Caco-2 (cell line): Measurements from ENCODE around the gene MGMT. TPM values are rescaled to one million over a fixed set of nuclear protein-coding genes. Genes with fewer than 3 reads are reported as not detected.

Experiments used
- BruUV-seq: library from RNA; stranded (reverse); fragments of 400-500 nt; replicated peaks from 2 replicates; lab custom pipeline; 2021; lab: Mats Ljungman, UMichigan
- CTCF ChIA-PET: fragments of 300-600 bp; sonication (Branson Sonifier 250); formaldehyde crosslinking; loops from one replicate; lab custom pipeline; 2022; ENCODE audit warnings: antibody characterized with exemption; lab: Charles Lee
- POLR2A ChIA-PET: fragments of 300-600 bp; sonication (Branson Sonifier 250); formaldehyde crosslinking; loops from one replicate; lab custom pipeline; 2022; ENCODE audit warnings: antibody characterized with exemption; lab: Charles Lee
- DNase-seq, 2 experiments: peaks; one replicate each; pipeline versions ENCODE4 v3.0.0 to v3.0.0-alpha.2; 2020 to 2022
- H3K27me3 ChIP-seq: replicated peaks from 2 replicates; pipeline ENCODE4 v1.6.0; 2011; ENCODE audit warnings: low read length; ENCODE audit not compliant: control insufficient read depth, insufficient read depth
- H3K36me3 ChIP-seq: 2 replicates; pipeline ENCODE4 v1.5.1; 2011; ENCODE audit warnings: low read length; ENCODE audit not compliant: control insufficient read depth, insufficient read depth
- H3K4me1 ChIP-seq: fragments of 250-450 bp; sonication (Bioruptor Pico); 2 replicates; pipeline ENCODE4 v1.5.1; 2020; ENCODE audit warnings: mild to moderate bottlenecking
- H3K4me3 ChIP-seq: 2 replicates; pipeline ENCODE4 v1.5.1; 2011; ENCODE audit warnings: low read depth, mild to moderate bottlenecking, control low read depth, low read length
- H3K9me3 ChIP-seq: fragments of 250-450 bp; sonication (Bioruptor Pico); 2 replicates; pipeline ENCODE4 v1.5.1; 2020; ENCODE audit warnings: mild to moderate bottlenecking, moderate library complexity
- H3K27ac Mint-ChIP-seq: one replicate; pipeline ENCODE4 v1.8.0; 2022; ENCODE audit warnings: mixed read lengths; ENCODE audit not compliant: unreplicated experiment
- H3K27me3 Mint-ChIP-seq: one replicate; pipeline ENCODE4 v1.8.0; 2022; ENCODE audit warnings: mixed read lengths; ENCODE audit not compliant: insufficient read depth, unreplicated experiment
- H3K36me3 Mint-ChIP-seq: one replicate; pipeline ENCODE4 v1.8.0; 2022; ENCODE audit warnings: mild to moderate bottlenecking, mixed read lengths; ENCODE audit not compliant: insufficient read depth, unreplicated experiment
- H3K4me1 Mint-ChIP-seq: one replicate; pipeline ENCODE4 v1.8.0; 2022; ENCODE audit warnings: low read depth, mixed read lengths; ENCODE audit not compliant: unreplicated experiment
- H3K4me3 Mint-ChIP-seq: one replicate; pipeline ENCODE4 v1.8.0; 2022; ENCODE audit warnings: mild to moderate bottlenecking, moderate library complexity, mixed read lengths; ENCODE audit not compliant: unreplicated experiment
- H3K9me3 Mint-ChIP-seq: one replicate; pipeline ENCODE4 v1.8.0; 2022; ENCODE audit warnings: mixed read lengths; ENCODE audit not compliant: unreplicated experiment
- intact Hi-C: fragments of 100-400 bp; cut with micrococcal nuclease; formaldehyde crosslinking; loops from one replicate; pipeline ENCODE4 v1.10.0; 2022; ENCODE audit not compliant: unreplicated experiment
- total RNA-seq: library from RNA; stranded (reverse); gene quantifications from 2 replicates; pipeline ENCODE4 v1.2.3, GENCODE V29; 2022
- TF ChIP-seq, protein P1 (sequence below), 2 experiments: fragments of 200-600 bp in 1 of 2; IDR thresholded peaks; 1 replicate in 1 of 2; 2 replicates in 1 of 2; pipeline versions ENCODE4 v1.5.1 to v1.8.0; 2011 to 2022; ENCODE audit warnings: antibody characterized with exemption in 1 of 2, control low read depth in 1 of 2, inconsistent platforms in 1 of 2, low read depth in 1 of 2, low read length in 1 of 2, mild to moderate bottlenecking in 1 of 2, moderate library complexity in 1 of 2; ENCODE audit not compliant: insufficient read depth in 1 of 2, severe bottlenecking in 1 of 2, unreplicated experiment in 1 of 2

Gene MGMT
- total RNA-seq, 1 experiment from 2014 or later: 57.0 TPM

DNA sequence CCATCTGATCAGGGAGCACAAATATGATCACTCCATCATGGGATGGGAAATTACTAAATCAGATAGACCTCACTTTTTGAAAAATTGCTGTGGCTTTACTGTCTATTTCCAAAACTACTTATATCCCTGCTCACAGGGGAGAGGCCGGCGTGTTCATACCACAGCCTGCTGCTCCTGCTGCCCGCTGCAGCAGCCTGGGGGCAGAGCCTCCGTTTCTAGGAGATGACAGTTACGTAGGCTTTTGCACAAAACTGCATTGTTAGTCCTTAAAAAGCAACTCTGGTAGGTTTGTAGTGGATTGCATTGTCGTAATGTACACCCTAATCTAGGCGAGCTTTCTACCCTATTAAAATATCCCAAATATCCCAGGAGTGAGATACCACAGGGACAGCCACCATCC lies 293.4 kb downstream of the MGMT start:
- ChIA-PET POLR2A (no interaction called here), CTCF (no interaction called here)

DNA sequence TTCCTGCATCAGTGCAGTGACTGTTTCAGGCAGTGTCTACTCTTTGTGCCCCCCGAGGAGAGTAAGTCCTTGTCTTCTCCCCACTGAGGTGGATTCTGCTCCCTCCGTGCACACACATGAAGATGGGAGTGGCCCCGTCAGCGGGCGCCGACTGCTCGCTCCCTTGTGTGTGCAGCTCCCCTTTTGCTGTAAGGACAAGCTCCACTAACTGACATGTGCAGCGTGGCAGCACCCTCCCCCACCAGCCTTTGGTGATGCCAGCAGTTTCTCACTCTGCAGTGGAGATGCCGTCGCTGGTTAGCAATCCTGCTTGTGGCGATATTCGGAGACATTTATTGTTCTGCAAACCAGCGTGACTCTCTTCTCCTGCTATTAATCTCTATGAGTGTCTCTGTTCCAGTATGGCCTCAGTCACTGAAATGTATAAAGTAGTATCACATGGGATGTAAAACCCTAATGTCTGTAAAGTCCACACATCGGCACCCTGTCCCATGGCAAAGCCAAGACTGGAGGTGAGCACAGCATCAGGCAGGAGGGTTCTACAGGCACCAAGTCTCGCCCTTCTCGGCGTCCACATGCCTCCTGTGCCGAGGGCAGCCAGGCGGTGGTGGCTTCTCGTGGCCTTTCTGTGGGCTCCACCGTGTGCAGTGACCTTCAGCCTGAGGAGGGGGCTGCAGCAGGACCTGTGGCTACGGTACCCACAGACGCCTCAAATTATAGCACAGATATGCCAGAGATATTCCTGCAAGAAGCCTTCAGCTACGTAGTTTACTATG lies 294.3 kb downstream of the MGMT start:
- H3K4me3 Mint-ChIP-seq: no peak overlapping the region
- BruUV-seq: no TSS peak
- POLR2A ChIA-PET: no interaction called here

More for the DNA sequence above, 293.4 kb downstream of the MGMT start:
- TF ChIP-seq, protein P1, sequence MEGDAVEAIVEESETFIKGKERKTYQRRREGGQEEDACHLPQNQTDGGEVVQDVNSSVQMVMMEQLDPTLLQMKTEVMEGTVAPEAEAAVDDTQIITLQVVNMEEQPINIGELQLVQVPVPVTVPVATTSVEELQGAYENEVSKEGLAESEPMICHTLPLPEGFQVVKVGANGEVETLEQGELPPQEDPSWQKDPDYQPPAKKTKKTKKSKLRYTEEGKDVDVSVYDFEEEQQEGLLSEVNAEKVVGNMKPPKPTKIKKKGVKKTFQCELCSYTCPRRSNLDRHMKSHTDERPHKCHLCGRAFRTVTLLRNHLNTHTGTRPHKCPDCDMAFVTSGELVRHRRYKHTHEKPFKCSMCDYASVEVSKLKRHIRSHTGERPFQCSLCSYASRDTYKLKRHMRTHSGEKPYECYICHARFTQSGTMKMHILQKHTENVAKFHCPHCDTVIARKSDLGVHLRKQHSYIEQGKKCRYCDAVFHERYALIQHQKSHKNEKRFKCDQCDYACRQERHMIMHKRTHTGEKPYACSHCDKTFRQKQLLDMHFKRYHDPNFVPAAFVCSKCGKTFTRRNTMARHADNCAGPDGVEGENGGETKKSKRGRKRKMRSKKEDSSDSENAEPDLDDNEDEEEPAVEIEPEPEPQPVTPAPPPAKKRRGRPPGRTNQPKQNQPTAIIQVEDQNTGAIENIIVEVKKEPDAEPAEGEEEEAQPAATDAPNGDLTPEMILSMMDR (IDR thresholded peaks at IDR 0.05; ENCODE audit: insufficient read depth in 1 of 2, low read depth in 1 of 2, low read length in 1 of 2, severe bottlenecking in 1 of 2, unreplicated experiment in 1 of 2): no peak
- Mint-ChIP-seq H3K9me3 (no peaks in the 10 kb centered on the region), H3K27ac (no peak overlapping the region), H3K4me1 (no peaks in the 10 kb centered on the region), H3K27me3 (no peaks in the 10 kb centered on the region), H3K4me3 (no peak overlapping the region), H3K36me3 (peaks cover 7% of the 10 kb centered on the region)
- intact Hi-C loops: no loop called here
- H3K27me3 ChIP-seq: no peaks in the 10 kb centered on the region
- DNase-seq: no peak
- H3K4me1 ChIP-seq: no peaks in the 10 kb centered on the region
- no peak overlapping the region for H3K4me3 ChIP-seq
- H3K9me3 ChIP-seq: no peaks in the 10 kb centered on the region
- no TSS peak for BruUV-seq
- H3K36me3 ChIP-seq: no peaks in the 10 kb centered on the region; the same call in 1 of the 2 replicates

More for the DNA sequence above, 294.3 kb downstream of the MGMT start:
- peak in 1 of 2 experiments; percentile 7 for DNase-seq
- no peaks in the 10 kb centered on the region for H3K9me3 ChIP-seq
- H3K4me3 ChIP-seq: no peak overlapping the region
- Mint-ChIP-seq H3K27ac (no peak overlapping the region), H3K36me3 (peaks cover under 1% of the 10 kb centered on the region), H3K27me3 (no peaks in the 10 kb centered on the region), H3K9me3 (no peaks in the 10 kb centered on the region), H3K4me1 (no peaks in the 10 kb centered on the region)
- TF ChIP-seq, protein P1 (IDR thresholded peaks at IDR 0.05; ENCODE audit: insufficient read depth in 1 of 2, low read depth in 1 of 2, low read length in 1 of 2, severe bottlenecking in 1 of 2, unreplicated experiment in 1 of 2): no peak
- CTCF ChIA-PET: interaction anchor here (0.6 kb wide), 1 partner anchor 25 kb away, joined by 3 read pairs; no protein-coding TSS in a partner anchor
- no peaks in the 10 kb centered on the region for H3K4me1 ChIP-seq
- intact Hi-C loops: no loop called here
- no peaks in the 10 kb centered on the region; the same call in 1 of the 2 replicates for H3K36me3 ChIP-seq
- no peaks in the 10 kb centered on the region for H3K27me3 ChIP-seq
